Measurements from ENCODE around the gene CCRL2.

The CCRL2 gene, protein sequence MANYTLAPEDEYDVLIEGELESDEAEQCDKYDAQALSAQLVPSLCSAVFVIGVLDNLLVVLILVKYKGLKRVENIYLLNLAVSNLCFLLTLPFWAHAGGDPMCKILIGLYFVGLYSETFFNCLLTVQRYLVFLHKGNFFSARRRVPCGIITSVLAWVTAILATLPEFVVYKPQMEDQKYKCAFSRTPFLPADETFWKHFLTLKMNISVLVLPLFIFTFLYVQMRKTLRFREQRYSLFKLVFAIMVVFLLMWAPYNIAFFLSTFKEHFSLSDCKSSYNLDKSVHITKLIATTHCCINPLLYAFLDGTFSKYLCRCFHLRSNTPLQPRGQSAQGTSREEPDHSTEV

DNA sequence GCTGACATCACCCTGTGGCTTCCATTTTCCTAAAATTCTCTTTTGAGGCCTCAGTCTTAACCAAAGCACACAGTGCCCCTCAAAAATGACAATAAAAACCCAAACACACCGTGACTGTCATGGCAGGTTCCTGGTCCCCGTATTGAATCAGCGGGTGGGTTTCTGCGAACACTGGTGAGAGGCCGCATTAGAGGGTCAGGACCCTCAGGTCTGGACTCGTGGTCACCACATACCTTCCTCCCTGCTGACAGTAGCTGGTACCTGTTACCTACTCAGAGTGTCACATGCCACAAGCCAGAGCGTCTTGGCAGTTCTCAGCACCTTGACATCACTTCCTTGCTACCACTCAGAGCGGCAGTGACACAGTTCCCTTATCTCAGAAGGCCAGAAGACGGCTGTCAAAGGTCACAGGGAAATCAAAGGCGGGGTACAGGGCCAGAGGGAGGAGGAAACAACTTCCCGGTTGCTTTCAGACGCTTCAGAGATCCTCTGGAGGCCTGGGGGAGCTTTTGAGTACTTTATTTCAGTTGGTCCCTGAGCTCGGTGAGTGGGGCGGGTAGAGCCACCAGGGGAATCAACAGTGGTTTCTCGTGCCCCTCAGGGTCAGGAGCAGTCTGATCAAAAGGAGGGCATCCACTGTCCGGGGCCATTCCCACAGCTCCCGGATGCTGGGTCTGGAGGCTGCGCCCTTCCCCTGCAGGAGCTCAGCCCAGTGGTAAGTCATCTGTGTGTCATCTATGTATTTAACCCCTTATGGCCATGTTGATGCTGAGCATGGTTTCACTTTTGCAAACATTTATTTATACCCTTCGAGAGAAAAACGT is at the start of gene CCRL2, which contains the start of gene CCR5AS:
CCRL2 (plus strand) TSS at position 472 of the 824 bp plus-strand sequence. CDS start 821 bp downstream, outside the sequence.
CCR5AS (minus strand) TSS at position 279 of the 824 bp plus-strand sequence.
- DNase-seq, result peak; percentile 30

DNA sequence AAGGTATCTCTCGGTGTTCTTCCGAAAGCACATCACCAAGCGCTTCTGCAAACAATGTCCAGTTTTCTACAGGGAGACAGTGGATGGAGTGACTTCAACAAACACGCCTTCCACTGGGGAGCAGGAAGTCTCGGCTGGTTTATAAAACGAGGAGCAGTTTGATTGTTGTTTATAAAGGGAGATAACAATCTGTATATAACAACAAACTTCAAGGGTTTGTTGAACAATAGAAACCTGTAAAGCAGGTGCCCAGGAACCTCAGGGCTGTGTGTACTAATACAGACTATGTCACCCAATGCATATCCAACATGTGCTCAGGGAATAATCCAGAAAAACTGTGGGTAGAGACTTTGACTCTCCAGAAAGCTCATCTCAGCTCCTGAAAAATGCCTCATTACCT is 48.6 kb upstream of the CCRL2 start:
- DNase-seq, result no peak

DNA sequence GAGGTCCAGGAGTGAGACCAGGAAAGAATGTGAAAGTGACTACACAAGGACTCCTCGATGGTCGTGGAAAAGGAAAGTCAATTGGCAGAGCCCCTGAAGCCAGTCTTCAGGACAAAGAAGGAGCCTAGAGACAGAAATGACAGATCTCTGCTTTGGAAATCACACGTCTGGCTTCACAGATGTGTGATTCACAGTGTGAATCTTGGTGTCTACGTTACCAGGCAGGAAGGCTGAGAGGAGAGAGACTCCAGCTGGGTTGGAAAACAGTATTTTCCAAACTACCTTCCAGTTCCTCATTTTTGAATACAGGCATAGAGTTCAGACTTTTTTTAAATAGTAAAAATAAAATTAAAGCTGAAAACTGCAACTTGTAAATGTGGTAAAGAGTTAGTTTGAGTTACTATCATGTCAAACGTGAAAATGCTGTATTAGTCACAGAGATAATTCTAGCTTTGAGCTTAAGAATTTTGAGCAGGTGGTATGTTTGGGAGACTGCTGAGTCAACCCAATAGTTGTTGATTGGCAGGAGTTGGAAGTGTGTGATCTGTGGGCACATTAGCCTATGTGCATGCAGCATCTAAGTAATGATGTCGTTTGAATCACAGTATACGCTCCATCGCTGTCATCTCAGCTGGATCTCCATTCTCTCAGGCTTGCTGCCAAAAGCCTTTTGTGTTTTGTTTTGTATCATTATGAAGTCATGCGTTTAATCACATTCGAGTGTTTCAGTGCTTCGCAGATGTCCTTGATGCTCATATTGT is 47.1 kb upstream of the CCRL2 start:
- peak; percentile 36 for DNase-seq

DNA sequence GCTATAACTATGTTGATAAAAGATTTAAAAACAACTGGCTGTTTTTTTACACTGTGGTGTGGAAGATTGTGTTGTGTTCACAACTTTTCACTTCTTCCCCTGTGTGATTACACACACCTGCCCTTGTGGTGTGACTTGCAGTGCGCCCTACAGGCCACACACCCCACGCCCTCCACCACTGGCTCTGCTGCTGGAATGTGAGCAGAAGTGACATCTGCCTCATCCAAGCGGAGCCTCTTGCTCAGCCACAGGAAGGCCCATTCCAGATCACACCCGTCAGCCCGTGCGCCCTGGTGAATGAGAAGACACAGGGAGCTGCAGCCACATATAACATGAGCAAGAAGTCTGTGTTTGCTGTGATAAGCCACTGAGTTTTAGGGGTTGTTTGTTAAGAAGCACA is 46.2 kb upstream of the CCRL2 start:
- DNase-seq, result peak; percentile 14

DNA sequence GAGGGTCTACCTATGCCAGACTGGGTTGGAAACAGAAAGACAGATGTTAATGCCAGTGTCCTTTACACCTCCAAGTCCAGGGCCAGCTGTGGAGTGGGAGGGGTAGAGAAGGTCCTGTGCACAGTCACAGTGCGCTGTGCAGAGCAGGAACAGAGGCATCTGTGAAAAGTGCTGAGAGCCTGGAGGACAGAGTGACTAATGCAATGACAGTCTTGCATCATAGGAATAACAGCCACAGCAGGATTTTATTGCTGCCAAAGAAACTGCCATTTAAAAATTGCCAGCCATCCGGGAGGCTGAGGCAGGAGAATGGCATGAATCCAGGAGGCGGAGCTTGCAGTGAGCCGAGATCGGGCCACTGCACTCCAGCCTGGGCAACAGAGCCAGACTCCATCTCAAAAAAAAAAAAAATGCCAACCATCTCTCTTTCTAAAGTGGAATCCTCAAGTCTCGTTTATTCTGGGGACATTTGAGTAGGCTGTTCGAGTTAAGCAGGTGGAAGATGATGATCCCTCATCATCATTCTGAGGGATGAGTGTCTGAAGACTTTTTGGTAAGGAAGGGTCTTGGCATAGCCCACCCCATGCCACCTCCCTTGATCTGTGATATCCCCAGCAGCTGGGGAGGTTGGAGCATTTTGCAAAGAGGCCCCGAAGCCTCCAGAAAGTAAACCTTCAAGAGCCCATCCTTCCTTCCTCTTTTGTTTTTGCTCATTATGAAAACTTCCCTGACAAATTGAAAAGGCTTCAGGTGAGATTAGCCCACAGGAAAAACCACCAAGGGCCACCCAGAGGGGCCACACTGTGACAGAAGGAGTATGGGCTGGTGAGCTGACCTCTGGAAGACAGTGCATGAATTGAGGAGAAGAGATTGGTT is 45.4 kb upstream of the CCRL2 start:
- peak; percentile 48 for DNase-seq

DNA sequence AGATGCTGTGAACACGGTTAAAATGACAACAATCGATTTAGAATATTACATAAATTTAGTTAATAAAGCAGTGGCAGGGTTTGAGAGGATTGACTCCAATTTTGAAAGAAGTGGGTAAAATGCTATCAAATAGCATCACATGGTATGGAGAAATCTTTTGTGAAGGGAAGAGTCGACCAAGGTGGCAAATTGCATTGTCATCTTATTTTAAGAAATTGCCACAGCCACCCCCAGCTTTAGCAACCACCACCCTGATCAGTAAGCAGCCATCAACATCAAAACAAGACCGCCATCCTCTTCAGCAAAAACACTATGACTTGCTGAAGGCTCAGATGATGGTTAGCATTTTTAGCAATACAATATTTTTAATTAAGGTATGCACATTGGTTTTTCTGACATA is 42.0 kb upstream of the CCRL2 start:
- no peak for DNase-seq

DNA sequence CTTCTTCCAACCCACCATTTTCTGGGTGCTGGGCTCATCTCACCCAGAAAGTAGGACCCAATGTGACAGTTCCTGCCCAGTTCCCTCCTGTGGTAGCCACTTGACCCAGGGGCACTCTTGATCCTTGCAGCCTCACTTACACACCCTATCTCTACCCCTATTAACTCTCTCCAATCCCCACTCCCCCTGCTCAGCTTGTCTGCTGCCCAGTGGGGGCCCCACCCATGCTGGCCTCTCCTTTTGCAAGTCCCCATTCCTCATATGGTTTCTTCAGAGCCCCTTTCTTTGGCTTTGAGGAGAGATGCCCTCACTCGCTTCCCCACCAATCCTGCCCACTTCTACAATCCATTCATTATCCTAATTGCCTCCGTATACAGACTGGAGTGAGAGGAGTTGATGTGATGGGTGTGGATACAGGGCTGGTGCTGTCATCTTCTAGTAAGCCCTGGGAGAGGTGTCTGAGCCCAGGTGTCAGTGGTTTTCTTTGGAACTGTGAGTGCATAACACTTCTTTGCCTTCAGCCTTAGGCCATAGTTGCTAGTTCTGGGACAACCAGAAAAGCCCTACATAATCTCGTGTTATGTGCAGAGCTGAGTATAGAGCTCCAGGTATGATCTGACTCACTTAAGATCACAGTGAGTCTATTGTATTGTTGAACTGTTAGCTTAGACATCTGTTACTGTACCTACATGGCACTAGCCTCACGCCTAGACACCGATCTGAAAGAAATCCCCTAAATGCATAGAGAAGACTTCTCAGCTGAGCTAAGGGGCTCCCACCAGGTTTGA is 41.1 kb upstream of the CCRL2 start:
- DNase-seq, result no peak

DNA sequence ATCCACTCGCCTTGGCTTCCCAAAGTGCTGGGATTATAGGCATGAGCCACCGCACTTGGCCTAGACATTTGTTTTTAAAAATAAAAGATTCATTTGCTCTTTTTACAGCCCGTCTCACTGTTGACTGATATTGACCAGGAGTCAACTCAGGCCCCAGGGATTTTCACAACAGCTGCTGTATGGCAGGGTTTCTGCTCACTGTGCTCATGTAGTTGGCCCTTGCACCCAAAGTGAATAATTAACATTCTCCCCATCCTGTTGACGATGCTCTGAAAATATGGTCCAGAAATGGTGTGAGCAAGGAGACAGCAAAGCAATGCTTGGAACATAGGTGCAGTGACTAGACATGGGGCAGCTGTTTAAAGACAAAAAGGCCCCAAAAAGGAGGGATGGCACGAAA is 39.2 kb upstream of the CCRL2 start:
- no peak for DNase-seq

DNA sequence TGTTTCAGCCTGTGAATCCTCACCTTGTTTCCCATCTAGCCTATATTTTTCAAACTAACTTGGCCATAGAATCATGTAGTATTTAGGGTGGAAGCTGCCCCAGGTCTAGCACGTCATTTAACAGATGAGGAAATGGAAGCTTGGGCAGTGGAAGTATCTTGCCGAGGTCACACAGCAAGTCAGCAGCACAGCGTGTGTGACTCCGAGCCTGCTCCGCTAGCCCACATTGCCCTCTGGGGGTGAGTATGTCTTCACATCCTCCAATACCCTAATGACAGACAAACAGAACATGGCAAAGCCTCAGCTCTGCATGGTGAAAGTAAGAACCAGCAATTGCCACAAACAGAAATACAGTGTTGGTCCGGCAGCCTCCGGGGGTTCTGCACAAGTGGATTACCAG is 38.5 kb upstream of the CCRL2 start:
- DNase-seq, result no peak

DNA sequence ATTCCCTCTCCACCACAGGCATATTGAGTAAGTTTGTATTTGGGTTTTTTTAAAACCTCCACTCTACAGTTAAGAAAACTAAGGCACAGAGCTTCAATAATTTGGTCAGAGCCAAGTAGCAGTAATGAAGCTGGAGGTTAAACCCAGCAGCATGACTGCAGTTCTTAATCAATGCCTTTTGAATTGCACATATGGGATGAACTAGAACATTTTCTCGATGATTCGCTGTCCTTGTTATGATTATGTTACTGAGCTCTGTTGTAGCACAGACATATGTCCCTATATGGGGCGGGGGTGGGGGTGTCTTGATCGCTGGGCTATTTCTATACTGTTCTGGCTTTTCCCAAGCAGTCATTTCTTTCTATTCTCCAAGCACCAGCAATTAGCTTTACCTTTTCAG is 37.9 kb upstream of the CCRL2 start:
- DNase-seq, result no peak

DNA sequence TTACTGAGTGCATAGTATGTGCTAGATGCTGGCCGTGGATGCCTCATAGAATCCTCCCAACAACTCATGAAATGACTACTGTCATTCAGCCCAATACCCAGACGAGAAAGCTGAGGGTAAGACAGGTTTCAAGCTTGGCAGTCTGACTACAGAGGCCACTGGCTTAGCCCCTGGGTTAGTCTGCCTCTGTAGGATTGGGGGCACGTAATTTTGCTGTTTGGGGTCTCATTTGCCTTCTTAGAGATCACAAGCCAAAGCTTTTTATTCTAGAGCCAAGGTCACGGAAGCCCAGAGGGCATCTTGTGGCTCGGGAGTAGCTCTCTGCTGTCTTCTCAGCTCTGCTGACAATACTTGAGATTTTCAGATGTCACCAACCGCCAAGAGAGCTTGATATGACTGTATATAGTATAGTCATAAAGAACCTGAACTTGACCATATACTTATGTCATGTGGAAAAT is 37.4 kb upstream of the CCRL2 start:
- DNase-seq, result no peak

DNA sequence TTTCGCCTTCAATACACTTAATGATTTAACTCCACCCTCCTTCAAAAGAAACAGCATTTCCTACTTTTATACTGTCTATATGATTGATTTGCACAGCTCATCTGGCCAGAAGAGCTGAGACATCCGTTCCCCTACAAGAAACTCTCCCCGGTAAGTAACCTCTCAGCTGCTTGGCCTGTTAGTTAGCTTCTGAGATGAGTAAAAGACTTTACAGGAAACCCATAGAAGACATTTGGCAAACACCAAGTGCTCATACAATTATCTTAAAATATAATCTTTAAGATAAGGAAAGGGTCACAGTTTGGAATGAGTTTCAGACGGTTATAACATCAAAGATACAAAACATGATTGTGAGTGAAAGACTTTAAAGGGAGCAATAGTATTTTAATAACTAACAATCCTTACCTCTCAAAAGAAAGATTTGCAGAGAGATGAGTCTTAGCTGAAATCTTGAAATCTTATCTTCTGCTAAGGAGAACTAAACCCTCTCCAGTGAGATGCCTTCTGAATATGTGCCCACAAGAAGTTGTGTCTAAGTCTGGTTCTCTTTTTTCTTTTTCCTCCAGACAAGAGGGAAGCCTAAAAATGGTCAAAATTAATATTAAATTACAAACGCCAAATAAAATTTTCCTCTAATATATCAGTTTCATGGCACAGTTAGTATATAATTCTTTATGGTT is 36.1 kb upstream of the CCRL2 start, which contains the start of gene CCR5:
CCR5 (plus strand) TSS at position 108 of the 680 bp plus-strand sequence. CDS start 1,957 bp downstream, outside the sequence.
- DNase-seq, result no peak

DNA sequence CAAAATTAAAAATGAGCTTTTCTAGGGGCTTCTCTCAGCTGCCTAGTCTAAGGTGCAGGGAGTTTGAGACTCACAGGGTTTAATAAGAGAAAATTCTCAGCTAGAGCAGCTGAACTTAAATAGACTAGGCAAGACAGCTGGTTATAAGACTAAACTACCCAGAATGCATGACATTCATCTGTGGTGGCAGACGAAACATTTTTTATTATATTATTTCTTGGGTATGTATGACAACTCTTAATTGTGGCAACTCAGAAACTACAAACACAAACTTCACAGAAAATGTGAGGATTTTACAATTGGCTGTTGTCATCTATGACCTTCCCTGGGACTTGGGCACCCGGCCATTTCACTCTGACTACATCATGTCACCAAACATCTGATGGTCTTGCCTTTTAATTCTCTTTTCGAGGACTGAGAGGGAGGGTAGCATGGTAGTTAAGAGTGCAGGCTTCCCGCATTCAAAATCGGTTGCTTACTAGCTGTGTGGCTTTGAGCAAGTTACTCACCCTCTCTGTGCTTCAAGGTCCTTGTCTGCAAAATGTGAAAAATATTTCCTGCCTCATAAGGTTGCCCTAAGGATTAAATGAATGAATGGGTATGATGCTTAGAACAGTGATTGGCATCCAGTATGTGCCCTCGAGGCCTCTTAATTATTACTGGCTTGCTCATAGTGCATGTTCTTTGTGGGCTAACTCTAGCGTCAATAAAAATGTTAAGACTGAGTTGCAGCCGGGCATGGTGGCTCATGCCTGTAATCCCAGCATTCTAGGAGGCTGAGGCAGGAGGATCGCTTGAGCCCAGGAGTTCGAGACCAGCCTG is 35.3 kb upstream of the CCRL2 start:
- DNase-seq, result no peak

DNA sequence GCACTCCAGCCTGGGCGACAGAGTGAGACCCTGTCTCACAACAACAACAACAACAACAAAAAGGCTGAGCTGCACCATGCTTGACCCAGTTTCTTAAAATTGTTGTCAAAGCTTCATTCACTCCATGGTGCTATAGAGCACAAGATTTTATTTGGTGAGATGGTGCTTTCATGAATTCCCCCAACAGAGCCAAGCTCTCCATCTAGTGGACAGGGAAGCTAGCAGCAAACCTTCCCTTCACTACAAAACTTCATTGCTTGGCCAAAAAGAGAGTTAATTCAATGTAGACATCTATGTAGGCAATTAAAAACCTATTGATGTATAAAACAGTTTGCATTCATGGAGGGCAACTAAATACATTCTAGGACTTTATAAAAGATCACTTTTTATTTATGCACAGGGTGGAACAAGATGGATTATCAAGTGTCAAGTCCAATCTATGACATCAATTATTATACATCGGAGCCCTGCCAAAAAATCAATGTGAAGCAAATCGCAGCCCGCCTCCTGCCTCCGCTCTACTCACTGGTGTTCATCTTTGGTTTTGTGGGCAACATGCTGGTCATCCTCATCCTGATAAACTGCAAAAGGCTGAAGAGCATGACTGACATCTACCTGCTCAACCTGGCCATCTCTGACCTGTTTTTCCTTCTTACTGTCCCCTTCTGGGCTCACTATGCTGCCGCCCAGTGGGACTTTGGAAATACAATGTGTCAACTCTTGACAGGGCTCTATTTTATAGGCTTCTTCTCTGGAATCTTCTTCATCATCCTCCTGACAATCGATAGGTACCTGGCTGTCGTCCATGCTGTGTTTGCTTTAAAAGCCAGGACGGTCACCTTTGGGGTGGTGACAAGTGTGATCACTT is 34.3 kb upstream of the CCRL2 start:
- DNase-seq, result no peak

DNA sequence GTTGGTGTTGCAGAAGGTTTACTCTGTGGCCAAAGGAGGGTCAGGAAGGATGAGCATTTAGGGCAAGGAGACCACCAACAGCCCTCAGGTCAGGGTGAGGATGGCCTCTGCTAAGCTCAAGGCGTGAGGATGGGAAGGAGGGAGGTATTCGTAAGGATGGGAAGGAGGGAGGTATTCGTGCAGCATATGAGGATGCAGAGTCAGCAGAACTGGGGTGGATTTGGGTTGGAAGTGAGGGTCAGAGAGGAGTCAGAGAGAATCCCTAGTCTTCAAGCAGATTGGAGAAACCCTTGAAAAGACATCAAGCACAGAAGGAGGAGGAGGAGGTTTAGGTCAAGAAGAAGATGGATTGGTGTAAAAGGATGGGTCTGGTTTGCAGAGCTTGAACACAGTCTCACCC is 32.3 kb upstream of the CCRL2 start:
- DNase-seq, result no peak

DNA sequence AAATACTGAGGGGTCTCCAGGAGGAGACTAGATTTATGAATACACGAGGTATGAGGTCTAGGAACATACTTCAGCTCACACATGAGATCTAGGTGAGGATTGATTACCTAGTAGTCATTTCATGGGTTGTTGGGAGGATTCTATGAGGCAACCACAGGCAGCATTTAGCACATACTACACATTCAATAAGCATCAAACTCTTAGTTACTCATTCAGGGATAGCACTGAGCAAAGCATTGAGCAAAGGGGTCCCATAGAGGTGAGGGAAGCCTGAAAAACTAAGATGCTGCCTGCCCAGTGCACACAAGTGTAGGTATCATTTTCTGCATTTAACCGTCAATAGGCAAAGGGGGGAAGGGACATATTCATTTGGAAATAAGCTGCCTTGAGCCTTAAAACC is 31.8 kb upstream of the CCRL2 start:
- no peak for DNase-seq

DNA sequence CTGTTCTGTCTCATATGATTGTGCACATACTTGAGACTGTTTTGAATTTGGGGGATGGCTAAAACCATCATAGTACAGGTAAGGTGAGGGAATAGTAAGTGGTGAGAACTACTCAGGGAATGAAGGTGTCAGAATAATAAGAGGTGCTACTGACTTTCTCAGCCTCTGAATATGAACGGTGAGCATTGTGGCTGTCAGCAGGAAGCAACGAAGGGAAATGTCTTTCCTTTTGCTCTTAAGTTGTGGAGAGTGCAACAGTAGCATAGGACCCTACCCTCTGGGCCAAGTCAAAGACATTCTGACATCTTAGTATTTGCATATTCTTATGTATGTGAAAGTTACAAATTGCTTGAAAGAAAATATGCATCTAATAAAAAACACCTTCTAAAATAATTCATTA is 31.2 kb upstream of the CCRL2 start:
- DNase-seq, result no peak

DNA sequence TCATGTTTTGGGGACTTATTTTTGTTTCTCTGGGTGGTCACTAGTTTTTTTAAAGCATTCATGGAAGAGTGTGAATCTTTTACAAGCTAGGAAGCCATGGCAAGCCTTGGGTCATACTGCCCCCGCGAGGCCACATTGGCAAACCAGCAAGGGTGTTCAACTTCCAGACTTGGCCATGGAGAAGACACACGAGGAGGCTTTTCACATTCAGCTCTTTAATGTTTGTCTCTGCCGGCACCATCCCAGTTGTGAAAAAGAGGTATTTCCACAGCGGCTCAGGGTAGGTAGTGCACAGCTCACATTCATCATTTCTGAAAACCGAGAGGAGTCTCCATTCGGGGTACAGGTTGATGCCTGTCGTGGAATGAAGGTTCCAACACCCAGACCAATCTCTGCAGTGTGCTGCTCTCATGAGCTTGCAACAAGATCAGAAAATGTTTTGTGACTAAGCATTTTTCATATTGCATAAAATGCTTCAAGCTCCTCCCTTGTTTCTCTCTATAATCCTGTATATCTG is 28.6 kb upstream of the CCRL2 start:
- DNase-seq, result peak; percentile 37

All from fibroblast of skin of right biceps (primary cell).